Neuronal stem cell (in vitro differentiated cells): ENCODE results near the gene DUSP22.

Experiments used
- DNase-seq: peaks from one replicate; pipeline ENCODE4 v3.0.0-alpha.2; 2013; ENCODE audit warnings: low spot score
- H2AFZ ChIP-seq: one replicate; pipeline ENCODE4 v1.6.1; 2013; ENCODE audit warnings: mild to moderate bottlenecking, low read length, inconsistent platforms
- H2AK5ac ChIP-seq: 2 replicates; pipeline ENCODE4 v1.6.1; 2013; ENCODE audit warnings: low read depth, mild to moderate bottlenecking, inconsistent platforms, low read length, moderate library complexity, mixed read lengths
- H2BK120ac ChIP-seq: 2 replicates; pipeline ENCODE4 v1.6.1; 2013; ENCODE audit warnings: low read depth, mild to moderate bottlenecking, inconsistent platforms, low read length, moderate library complexity, mixed read lengths
- H2BK12ac ChIP-seq: one replicate; pipeline ENCODE4 v1.6.1; 2013; ENCODE audit warnings: low read length, inconsistent platforms
- H2BK15ac ChIP-seq: 2 replicates; pipeline ENCODE4 v1.6.1; 2013; ENCODE audit warnings: mild to moderate bottlenecking, low read length, inconsistent platforms, mixed read lengths
- H2BK5ac ChIP-seq: one replicate; pipeline ENCODE4 v1.6.1; 2013; ENCODE audit warnings: inconsistent platforms, mild to moderate bottlenecking, low read length, moderate library complexity
- H3K14ac ChIP-seq: one replicate; pipeline ENCODE4 v1.6.1; 2013; ENCODE audit warnings: low read length, inconsistent platforms
- H3K18ac ChIP-seq: 2 replicates; pipeline ENCODE4 v1.6.1; 2013; ENCODE audit warnings: low read length, inconsistent platforms
- H3K23ac ChIP-seq: 2 replicates; pipeline ENCODE4 v1.6.1; 2013; ENCODE audit warnings: low read depth, mild to moderate bottlenecking, mixed read lengths, low read length, inconsistent platforms; ENCODE audit not compliant: poor library complexity
- H3K27ac ChIP-seq: replicated peaks from 3 replicates; pipeline ENCODE4 v1.5.1; 2013; ENCODE audit warnings: low read length, inconsistent platforms
- H3K27me3 ChIP-seq, 3 experiments: 2 replicates each; pipeline ENCODE4 v1.6.1; 2013; ENCODE audit warnings: low read length in 3 of 3, mild to moderate bottlenecking in 2 of 3, inconsistent platforms in 1 of 3, low read depth in 1 of 3, mixed read lengths in 1 of 3, moderate library complexity in 1 of 3; ENCODE audit not compliant: control insufficient read depth in 3 of 3, insufficient read depth in 3 of 3
- H3K36me3 ChIP-seq, 2 donors: replicated peaks in 1 of 2; 2 replicates each; pipeline ENCODE4 v1.6.1; 2013; ENCODE audit warnings: low read length in 2 of 2; ENCODE audit not compliant: control insufficient read depth in 2 of 2, insufficient read depth in 2 of 2
- H3K4ac ChIP-seq: 2 replicates; pipeline ENCODE4 v1.6.1; 2013; ENCODE audit warnings: inconsistent platforms, mild to moderate bottlenecking, low read length, moderate library complexity
- H3K4me1 ChIP-seq, 2 donors: 1 replicate in 1 of 2; 2 replicates in 1 of 2; pipeline ENCODE4 v1.6.1; 2013; ENCODE audit warnings: low read length in 2 of 2, low read depth in 1 of 2; ENCODE audit not compliant: control insufficient read depth in 2 of 2, insufficient read depth in 1 of 2
- H3K4me2 ChIP-seq: one replicate; pipeline ENCODE4 v1.6.1; 2013; ENCODE audit warnings: mild to moderate bottlenecking, low read length, inconsistent platforms; ENCODE audit not compliant: insufficient read depth, poor library complexity, severe bottlenecking
- H3K4me3 ChIP-seq, 2 donors: 2 replicates each; pipeline ENCODE4 v1.5.1; 2013; ENCODE audit warnings: low read length in 2 of 2, mild to moderate bottlenecking in 2 of 2, inconsistent platforms in 1 of 2, moderate library complexity in 1 of 2
- H3K79me1 ChIP-seq: one replicate; pipeline ENCODE4 v1.6.1; 2013; ENCODE audit warnings: low read depth, mild to moderate bottlenecking, inconsistent platforms, low read length, moderate library complexity
- H3K9ac ChIP-seq: one replicate; pipeline ENCODE4 v1.6.1; 2013; ENCODE audit warnings: mild to moderate bottlenecking, low read depth, low read length, inconsistent platforms; ENCODE audit not compliant: poor library complexity
- H3K9me3 ChIP-seq, 2 donors: replicated peaks in 1 of 2; 2 replicates each; pipeline versions ENCODE3 to v1.6.1; 2013; ENCODE audit warnings: low read length in 2 of 2, mild to moderate bottlenecking in 2 of 2, inconsistent platforms in 1 of 2, low read depth in 1 of 2, mixed read lengths in 1 of 2, moderate library complexity in 1 of 2; ENCODE audit not compliant: control insufficient read depth in 2 of 2, insufficient read depth in 1 of 2
- H4K8ac ChIP-seq: one replicate; pipeline ENCODE4 v1.6.1; 2013; ENCODE audit warnings: low read depth, mild to moderate bottlenecking, inconsistent platforms, low read length, moderate library complexity
- H4K91ac ChIP-seq: one replicate; pipeline ENCODE4 v1.6.1; 2013; ENCODE audit warnings: low read length, low read depth, mild to moderate bottlenecking, inconsistent platforms; ENCODE audit not compliant: poor library complexity
- WGBS, 2 donors: extraction: QIAGEN DNeasy Blood & Tissue Kit; methylation state at CpG; one replicate each; pipeline ENCODE4 v1.1.7; 2013; ENCODE audit warnings: missing lambda C conversion rate in 2 of 2, mixed read lengths in 1 of 2; ENCODE audit not compliant: insufficient read length in 2 of 2, insufficient replicate concordance in 1 of 2; ENCODE audit errors: extremely low coverage in 2 of 2; 5-methylcytosine and 5-hydroxymethylcytosine counted together

The DUSP22 gene

GRCh38 chr6:282177-282866 is 10.0 kb upstream of the DUSP22 start:
- Histone ChIP-seq H4K91ac (no peak overlapping the region), H3K27me3 (peaks cover 0 to 31% (median 0%) of the 10 kb centered on the region in 3 experiments), H3K4me2 (no peak overlapping the region), H3K18ac (no peak overlapping the region), H2BK120ac (no peak overlapping the region), H3K23ac (no peak overlapping the region), H3K27ac (no peak overlapping the region), H3K36me3 (no peaks in the 10 kb centered on the region), H2BK5ac (no peak overlapping the region), H4K8ac (no peak overlapping the region), H2AFZ (no peak overlapping the region), H3K4me1 (no peaks in the 10 kb centered on the region), H3K14ac (no peak overlapping the region), H3K79me1 (no peaks in the 10 kb centered on the region), H3K4me3 (no peak overlapping the region), H3K9me3 (peaks cover 0 to 25% of the 10 kb centered on the region in 2 donors), H2BK15ac (no peak overlapping the region), H3K9ac (no peak overlapping the region), H3K4ac (no peak overlapping the region), H2BK12ac (no peak overlapping the region), H2AK5ac (no peak overlapping the region)
- no peak for DNase-seq
- WGBS, 2 donors = no CpG with 5 or more reads among the region's 19 CpGs

- Histone ChIP-seq H3K27ac (no peak overlapping the region), H3K9me3 (peaks cover 0 to 23% of the 10 kb centered on the region in 2 donors), H3K9ac (no peak overlapping the region), H3K4me3 (peak overlapping the region in 1 of 2 donors; percentile 18), H3K27me3 (peaks cover 0 to 37% (median 0%) of the 10 kb centered on the region in 3 experiments), H2BK120ac (no peak overlapping the region), H3K4me2 (no peak overlapping the region), H4K91ac (no peak overlapping the region), H3K18ac (no peak overlapping the region), H2AK5ac (no peak overlapping the region), H2AFZ (no peak overlapping the region), H2BK15ac (no peak overlapping the region), H2BK5ac (no peak overlapping the region), H3K14ac (no peak overlapping the region), H3K4me1 (no peaks in the 10 kb centered on the region), H3K4ac (no peak overlapping the region), H3K79me1 (no peaks in the 10 kb centered on the region), H3K23ac (no peak overlapping the region), H3K36me3 (no peaks in the 10 kb centered on the region), H4K8ac (no peak overlapping the region), H2BK12ac (no peak overlapping the region)
- no peak for DNase-seq
- WGBS, 2 donors = no CpG with 5 or more reads among the region's 14 CpGs
Measured at GRCh38 chr6:282867-283416, 9.3 kb upstream of the DUSP22 start.

- DNase-seq = no peak
- Histone ChIP-seq H3K4ac (no peak overlapping the region), H2BK12ac (no peak overlapping the region), H3K27me3 (peaks cover 0 to 52% (median 0%) of the 10 kb centered on the region in 3 experiments), H4K8ac (no peak overlapping the region), H3K9ac (no peak overlapping the region), H3K79me1 (no peaks in the 10 kb centered on the region), H2AFZ (no peak overlapping the region), H3K4me2 (no peak overlapping the region), H3K36me3 (no peaks in the 10 kb centered on the region), H3K23ac (no peak overlapping the region), H2BK5ac (no peak overlapping the region), H3K18ac (no peak overlapping the region), H3K4me1 (no peaks in the 10 kb centered on the region), H2AK5ac (no peak overlapping the region), H3K14ac (no peak overlapping the region), H3K4me3 (no peak overlapping the region), H3K27ac (no peak overlapping the region), H2BK15ac (no peak overlapping the region), H2BK120ac (no peak overlapping the region), H3K9me3 (peaks cover 0 to 26% of the 10 kb centered on the region in 2 donors), H4K91ac (no peak overlapping the region)
- WGBS, 2 donors = no CpG with 5 or more reads among the region's 4 CpGs
Measured at GRCh38 chr6:284486-284885, 7.8 kb upstream of the DUSP22 start.

GRCh38 chr6:285030-285771 is 7.1 kb upstream of the DUSP22 start:
- no peak overlapping the region for H3K23ac ChIP-seq
- no peak overlapping the region for H2BK15ac ChIP-seq
- H3K4me2 ChIP-seq = no peak overlapping the region
- H3K36me3 ChIP-seq = no peaks in the 10 kb centered on the region
- peaks cover 0 to 52% (median 0%) of the 10 kb centered on the region in 3 experiments for H3K27me3 ChIP-seq
- H3K9me3 ChIP-seq = peaks cover 0 to 24% of the 10 kb centered on the region in 2 donors
- no peak overlapping the region for H3K4me3 ChIP-seq
- no peaks in the 10 kb centered on the region for H3K79me1 ChIP-seq
- no peak overlapping the region for H2AK5ac ChIP-seq
- no peaks in the 10 kb centered on the region for H3K4me1 ChIP-seq
- H2BK12ac ChIP-seq = no peak overlapping the region
- no peak overlapping the region for H3K14ac ChIP-seq
- H2BK120ac ChIP-seq = no peak overlapping the region
- H4K91ac ChIP-seq = no peak overlapping the region
- no peak overlapping the region for H3K9ac ChIP-seq
- H2BK5ac ChIP-seq = no peak overlapping the region
- WGBS, 2 donors = no CpG with 5 or more reads among the region's 6 CpGs
- DNase-seq = no peak
- H3K18ac ChIP-seq = no peak overlapping the region
- no peak overlapping the region for H4K8ac ChIP-seq
- no peak overlapping the region for H3K4ac ChIP-seq
- H2AFZ ChIP-seq = no peak overlapping the region
- H3K27ac ChIP-seq = no peak overlapping the region
